CD4-positive, alpha-beta T cell (primary cell): ENCODE data around the gene CCL2. TPM values are rescaled to one million over a fixed set of nuclear protein-coding genes. Genes with fewer than 3 reads are reported as not detected.

Source experiments
- ATAC-seq: fragments of 200-7000 bp; cut with Tn5 transposase; one replicate; pipeline ENCODE4 v1.10.0; 2022; ENCODE audit warnings: mild to moderate bottlenecking; ENCODE audit not compliant: poor library complexity
- CTCF ChIA-PET: fragments of 350-600 bp; sonication (Branson Sonifier 250); formaldehyde crosslinking; loops from one replicate; lab custom pipeline; 2021; ENCODE audit warnings: antibody characterized with exemption, inconsistent platforms; lab: Charles Lee
- POLR2A ChIA-PET: fragments of 350-600 bp; sonication (Branson Sonifier 250); formaldehyde crosslinking; loops from one replicate; lab custom pipeline; 2021; ENCODE audit warnings: antibody characterized with exemption, inconsistent platforms; lab: Charles Lee
- DNase-seq, 14 experiments: peaks; one replicate each; pipeline ENCODE4 v3.0.0-alpha.2; 2013 to 2020; ENCODE audit warnings: mixed read lengths in 2 of 14
- H3K27ac ChIP-seq, 2 donors: one replicate each; pipeline versions ENCODE4 v1.5.1 to v1.7.0; 2013; ENCODE audit warnings: low read length in 2 of 2, low read depth in 1 of 2, mild to moderate bottlenecking in 1 of 2
- H3K27me3 ChIP-seq, 2 experiments: 1 replicate in 1 of 2; 2 replicates in 1 of 2; pipeline versions ENCODE4 v1.6.1 to v1.7.0; 2013; ENCODE audit warnings: low read length in 2 of 2, control low read depth in 1 of 2, mild to moderate bottlenecking in 1 of 2, moderate library complexity in 1 of 2; ENCODE audit not compliant: insufficient read depth in 2 of 2, control insufficient read depth in 1 of 2
- H3K36me3 ChIP-seq: one replicate; pipeline ENCODE4 v1.6.1; 2013; ENCODE audit warnings: low read length, control low read depth; ENCODE audit not compliant: insufficient read depth
- H3K4me1 ChIP-seq: one replicate; pipeline ENCODE4 v1.6.1; 2013; ENCODE audit warnings: low read length, control low read depth; ENCODE audit not compliant: insufficient read depth
- H3K4me3 ChIP-seq: one replicate; pipeline ENCODE4 v1.5.1; 2013; ENCODE audit warnings: mild to moderate bottlenecking, low read length, moderate library complexity
- H3K9me3 ChIP-seq, 2 experiments: 1 replicate in 1 of 2; 2 replicates in 1 of 2; pipeline versions ENCODE4 v1.6.1 to v1.7.0; 2013; ENCODE audit warnings: low read length in 2 of 2, mild to moderate bottlenecking in 2 of 2, control low read depth in 1 of 2, moderate library complexity in 1 of 2; ENCODE audit not compliant: control insufficient read depth in 1 of 2, insufficient read depth in 1 of 2
- H3K27ac Mint-ChIP-seq: one replicate; pipeline ENCODE4 v1.8.0; 2020; ENCODE audit warnings: mixed read lengths
- H3K27me3 Mint-ChIP-seq: one replicate; pipeline ENCODE4 v1.8.0; 2021; ENCODE audit warnings: mixed read lengths
- H3K36me3 Mint-ChIP-seq: one replicate; pipeline ENCODE4 v1.8.0; 2021; ENCODE audit warnings: low read depth, mixed read lengths
- H3K4me1 Mint-ChIP-seq: one replicate; pipeline ENCODE4 v1.8.0; 2021; ENCODE audit warnings: low read depth, mixed read lengths
- H3K4me3 Mint-ChIP-seq: one replicate; pipeline ENCODE4 v1.8.0; 2020; ENCODE audit warnings: mild to moderate bottlenecking, mixed read lengths
- H3K9me3 Mint-ChIP-seq: one replicate; pipeline ENCODE4 v1.8.0; 2020; ENCODE audit warnings: mixed read lengths
- intact Hi-C, 2 experiments: fragments of 100-400 bp; cut with DNase I in 1 of 2; cut with micrococcal nuclease in 1 of 2; formaldehyde crosslinking; loops; one replicate each; pipeline versions ENCODE4 v1.15.1 to v1.9.0; 2023 to 2025; cut with DNase I, micrococcal nuclease
- total RNA-seq, 174 experiments: library from RNA in 2 of 174; stranded (reverse) in 2 of 174; gene quantifications; one replicate each; pipeline ENCODE4 v1.2.3 and lab custom pipeline; 2021 to 2026
- TF ChIP-seq, protein P1 (sequence below): fragments of 200-600 bp; IDR thresholded peaks from one replicate; pipeline ENCODE4 v1.8.0; 2022; ENCODE audit warnings: antibody characterized with exemption, mild to moderate bottlenecking

Gene CCL2
- total RNA-seq, 2 experiments from 2014 or later: not detected

DNA sequence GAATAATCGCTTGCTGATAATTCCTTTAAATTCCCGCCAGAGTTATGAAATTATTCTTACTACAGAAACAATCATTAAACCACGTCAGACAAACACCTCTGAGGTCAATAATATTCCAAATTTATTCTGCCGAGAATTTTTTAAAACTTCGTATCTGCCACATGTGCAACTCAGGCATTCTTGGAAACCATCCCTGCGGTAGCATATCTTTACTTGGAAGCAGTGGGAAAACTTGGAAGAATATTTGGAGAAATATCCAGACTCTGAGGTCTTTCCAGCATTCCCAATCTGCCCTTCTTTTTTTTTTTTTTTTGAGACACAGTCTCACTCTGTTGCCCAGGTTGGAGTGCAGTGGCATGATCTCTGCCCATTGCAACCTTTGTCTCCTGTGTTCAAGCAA lies 28.5 kb downstream of the CCL2 start:
- CTCF ChIA-PET: no interaction called here
- POLR2A ChIA-PET: no interaction called here
- Mint-ChIP-seq H3K4me1 (no peaks in the 10 kb centered on the region), H3K4me3 (no peak overlapping the region), H3K27me3 (peaks cover 52% of the 10 kb centered on the region), H3K36me3 (no peaks in the 10 kb centered on the region), H3K27ac (no peak overlapping the region), H3K9me3 (no peaks in the 10 kb centered on the region)
- Histone ChIP-seq H3K27ac (no peak overlapping the region), H3K9me3 (no peaks in the 10 kb centered on the region), H3K4me1 (no peaks in the 10 kb centered on the region), H3K4me3 (no peak overlapping the region), H3K27me3 (no peaks in the 10 kb centered on the region), H3K36me3 (no peaks in the 10 kb centered on the region)
- TF ChIP-seq, protein P1, sequence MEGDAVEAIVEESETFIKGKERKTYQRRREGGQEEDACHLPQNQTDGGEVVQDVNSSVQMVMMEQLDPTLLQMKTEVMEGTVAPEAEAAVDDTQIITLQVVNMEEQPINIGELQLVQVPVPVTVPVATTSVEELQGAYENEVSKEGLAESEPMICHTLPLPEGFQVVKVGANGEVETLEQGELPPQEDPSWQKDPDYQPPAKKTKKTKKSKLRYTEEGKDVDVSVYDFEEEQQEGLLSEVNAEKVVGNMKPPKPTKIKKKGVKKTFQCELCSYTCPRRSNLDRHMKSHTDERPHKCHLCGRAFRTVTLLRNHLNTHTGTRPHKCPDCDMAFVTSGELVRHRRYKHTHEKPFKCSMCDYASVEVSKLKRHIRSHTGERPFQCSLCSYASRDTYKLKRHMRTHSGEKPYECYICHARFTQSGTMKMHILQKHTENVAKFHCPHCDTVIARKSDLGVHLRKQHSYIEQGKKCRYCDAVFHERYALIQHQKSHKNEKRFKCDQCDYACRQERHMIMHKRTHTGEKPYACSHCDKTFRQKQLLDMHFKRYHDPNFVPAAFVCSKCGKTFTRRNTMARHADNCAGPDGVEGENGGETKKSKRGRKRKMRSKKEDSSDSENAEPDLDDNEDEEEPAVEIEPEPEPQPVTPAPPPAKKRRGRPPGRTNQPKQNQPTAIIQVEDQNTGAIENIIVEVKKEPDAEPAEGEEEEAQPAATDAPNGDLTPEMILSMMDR: no peak
- DNase-seq (no peak), ATAC-seq (no peak)
- intact Hi-C loops: no loop called here

DNA sequence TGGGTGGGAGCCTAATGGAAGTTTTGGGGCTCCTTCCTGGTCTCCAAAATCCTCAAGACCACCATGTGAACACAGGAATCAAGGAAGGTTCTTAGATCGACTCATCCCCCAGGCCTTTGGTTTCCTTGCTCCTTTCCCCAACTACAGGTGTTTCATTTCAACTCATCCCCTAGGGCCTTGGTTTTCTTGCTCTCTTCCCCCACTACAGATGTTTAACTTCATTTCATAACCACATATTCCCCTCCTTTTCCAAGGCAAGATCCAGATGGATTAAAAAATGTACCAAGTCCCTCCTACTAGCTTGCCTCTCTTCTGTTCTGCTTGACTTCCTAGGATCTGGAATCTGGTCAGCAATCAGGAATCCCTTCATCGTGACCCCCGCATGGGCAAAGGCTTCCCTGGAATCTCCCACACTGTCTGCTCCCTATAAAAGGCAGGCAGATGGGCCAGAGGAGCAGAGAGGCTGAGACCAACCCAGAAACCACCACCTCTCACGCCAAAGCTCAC lies 30.3 kb downstream of the CCL2 start, which contains the start of gene CCL11:
Gene CCL11 (plus strand): TSS at position 457 of the 507 bp plus-strand sequence. CDS start 67 bp downstream, outside the sequence.
- ChIA-PET POLR2A (no interaction called here), CTCF (no interaction called here)
- intact Hi-C loops: no loop called here
- no peak within 1 kb of the TSS for H3K4me3 ChIP-seq
- H3K27ac ChIP-seq: no peak within 1 kb of the TSS
- no peaks in the 10 kb centered on the region for H3K9me3 Mint-ChIP-seq
- DNase-seq (no peak), ATAC-seq (no peak)
- H3K36me3 Mint-ChIP-seq: no peaks in the 10 kb centered on the region
- H3K4me1 Mint-ChIP-seq: no peaks in the 10 kb centered on the region
- TF ChIP-seq, protein P1: no peak
- no peaks in the 10 kb centered on the region for H3K9me3 ChIP-seq
- peaks cover 56% of the 10 kb centered on the region for H3K27me3 Mint-ChIP-seq
- H3K36me3 ChIP-seq: no peaks in the 10 kb centered on the region
- no peak within 1 kb of the TSS for H3K4me3 Mint-ChIP-seq
- no peaks in the 10 kb centered on the region for H3K4me1 ChIP-seq
- H3K27ac Mint-ChIP-seq: no peak within 1 kb of the TSS
- H3K27me3 ChIP-seq: peaks cover 0 to 2% of the 10 kb centered on the region in 2 experiments

DNA sequence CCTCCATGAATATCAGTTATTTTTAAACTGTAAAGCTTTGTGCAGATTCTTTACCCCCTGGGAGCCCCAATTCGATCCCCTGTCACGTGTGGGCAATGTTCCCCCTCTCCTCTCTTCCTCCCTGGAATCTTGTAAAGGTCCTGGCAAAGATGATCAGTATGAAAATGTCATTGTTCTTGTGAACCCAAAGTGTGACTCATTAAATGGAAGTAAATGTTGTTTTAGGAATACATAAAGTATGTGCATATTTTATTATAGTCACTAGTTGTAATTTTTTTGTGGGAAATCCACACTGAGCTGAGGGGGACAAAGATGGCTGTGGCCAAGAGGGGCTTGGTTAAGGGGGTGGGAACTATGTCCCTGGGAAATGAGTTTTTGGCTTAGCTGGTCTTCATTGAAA lies 32.8 kb downstream of the CCL2 start:
- Histone ChIP-seq H3K36me3 (no peaks in the 10 kb centered on the region), H3K9me3 (no peaks in the 10 kb centered on the region), H3K4me1 (no peaks in the 10 kb centered on the region), H3K4me3 (no peak overlapping the region), H3K27ac (no peak overlapping the region), H3K27me3 (peaks cover 0 to 2% of the 10 kb centered on the region in 2 experiments)
- Mint-ChIP-seq H3K36me3 (no peaks in the 10 kb centered on the region), H3K27me3 (peaks cover 55% of the 10 kb centered on the region), H3K4me3 (no peak overlapping the region), H3K27ac (no peak overlapping the region), H3K9me3 (no peaks in the 10 kb centered on the region), H3K4me1 (no peaks in the 10 kb centered on the region)
- CTCF ChIA-PET: no interaction called here
- no peak for ATAC-seq
- TF ChIP-seq, protein P1: no peak
- intact Hi-C loops: no loop called here
- no peak for DNase-seq
- POLR2A ChIA-PET: no interaction called here
